GM21360 (cell line): ENCODE data around the gene KLK3.
"Not testable (repeated sequence)": the region's sequence is repeated elsewhere in the genome, so short reads cannot be mapped to it uniquely, and the experiment has no call there.

Source experiments
- ATAC-seq: cut with Tn5 transposase; IDR thresholded peaks from one replicate; pipeline ENCODE4 v1.9.1; 2021; ENCODE audit warnings: mild to moderate bottlenecking, moderate library complexity; ENCODE audit not compliant: unreplicated experiment

KLK3 gene

GRCh38 chr19:50854636-50855410 is at the start of gene KLK3:
Gene KLK3, plus strand, starts transcription at chr19:50854915. Its CDS starts 41 bp downstream, at chr19:50854956.
- no peak for ATAC-seq

GRCh38 chr19:50808856-50809255 is 45.9 kb upstream of the KLK3 start:
- ATAC-seq: no peak

- not testable (repeated sequence) for ATAC-seq
These were observed 43.0 kb upstream of the KLK3 start for GRCh38 chr19:50811622-50812238.

- no peak for ATAC-seq
These were observed 42.2 kb upstream of the KLK3 start for GRCh38 chr19:50812474-50812873.

GRCh38 chr19:50814883-50815282 is 39.8 kb upstream of the KLK3 start:
- ATAC-seq: no peak

- no peak for ATAC-seq
These were observed 39.3 kb upstream of the KLK3 start for GRCh38 chr19:50815439-50815838.

GRCh38 chr19:50817941-50818858 is 36.5 kb upstream of the KLK3 start:
- ATAC-seq: peak; percentile 38

GRCh38 chr19:50818859-50819472 is 35.7 kb upstream of the KLK3 start:
- ATAC-seq: no peak

GRCh38 chr19:50819636-50820035 is 35.1 kb upstream of the KLK3 start:
- ATAC-seq: no peak

- ATAC-seq: no peak
These were observed 34.6 kb upstream of the KLK3 start for GRCh38 chr19:50820086-50820485.

GRCh38 chr19:50820549-50821247 is 34.0 kb upstream of the KLK3 start:
- ATAC-seq: no peak

GRCh38 chr19:50821248-50821612 is 33.5 kb upstream of the KLK3 start:
- no peak for ATAC-seq

- ATAC-seq: no peak
These were observed 33.1 kb upstream of the KLK3 start for GRCh38 chr19:50821622-50822021.

- no peak for ATAC-seq
These were observed 32.0 kb upstream of the KLK3 start for GRCh38 chr19:50822661-50823208.

GRCh38 chr19:50823389-50824042 is 31.2 kb upstream of the KLK3 start, which contains the start of gene KLK1:
Gene KLK1, minus strand, starts transcription at chr19:50823787. Its CDS starts 39 bp downstream, at chr19:50823748.
- no peak for ATAC-seq

GRCh38 chr19:50826492-50827240 is 28.0 kb upstream of the KLK3 start:
- no peak for ATAC-seq

- no peak for ATAC-seq
These were observed 27.2 kb upstream of the KLK3 start for GRCh38 chr19:50827476-50827875.

- no peak for ATAC-seq
These were observed 24.9 kb upstream of the KLK3 start for GRCh38 chr19:50829801-50830200.
